Stimulated activated CD4-positive, alpha-beta T cell treated with anti-CD3 and anti-CD28 coated beads, Interleukin-12 subunit alpha, Interleukin-12 subunit beta, amount 100 ng/mL, for 24 hours (primary cell): ENCODE data around the gene VAPB.
"Not testable (repeated sequence)": the region's sequence is repeated elsewhere in the genome, so short reads cannot be mapped to it uniquely, and the experiment has no call there.

Source experiments
- DNase-seq, 2 experiments: peaks; one replicate each; pipeline ENCODE4 v3.0.0-alpha.2; 2020; ENCODE audit warnings: low read depth in 2 of 2

Gene VAPB

GRCh38 chr20:58407201-58407873, 18.3 kb downstream of the VAPB start:
- no peak for DNase-seq

DNA sequence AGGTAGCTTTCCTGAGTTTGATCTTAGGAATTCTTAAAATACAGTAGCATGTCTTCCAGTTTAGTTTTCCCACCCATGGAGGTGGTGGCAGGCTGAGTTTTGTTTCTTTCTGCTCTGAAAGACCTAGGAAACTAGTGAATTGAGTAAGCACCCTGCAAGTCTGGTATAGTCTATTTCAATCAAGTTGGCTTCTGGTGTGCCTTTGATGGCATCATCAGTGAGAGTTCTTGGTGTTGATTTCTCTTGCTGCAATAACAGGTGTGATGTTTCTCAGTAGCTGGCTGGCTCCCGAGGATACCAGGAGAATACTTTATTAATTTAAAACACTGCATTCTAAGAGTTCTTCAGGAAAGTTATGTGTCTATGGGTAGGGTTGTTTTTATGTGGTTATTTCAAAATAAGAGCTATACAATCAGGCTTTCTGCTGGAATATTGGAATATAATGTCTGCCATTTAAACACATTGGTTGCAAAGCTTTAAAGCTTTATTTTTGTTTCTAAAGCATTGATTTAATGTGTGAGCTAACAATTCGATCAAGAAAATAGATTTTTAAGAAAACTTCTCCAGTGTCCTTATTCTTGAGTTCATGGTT, 19.0 kb downstream of the VAPB start:
- DNase-seq, result no peak

DNA sequence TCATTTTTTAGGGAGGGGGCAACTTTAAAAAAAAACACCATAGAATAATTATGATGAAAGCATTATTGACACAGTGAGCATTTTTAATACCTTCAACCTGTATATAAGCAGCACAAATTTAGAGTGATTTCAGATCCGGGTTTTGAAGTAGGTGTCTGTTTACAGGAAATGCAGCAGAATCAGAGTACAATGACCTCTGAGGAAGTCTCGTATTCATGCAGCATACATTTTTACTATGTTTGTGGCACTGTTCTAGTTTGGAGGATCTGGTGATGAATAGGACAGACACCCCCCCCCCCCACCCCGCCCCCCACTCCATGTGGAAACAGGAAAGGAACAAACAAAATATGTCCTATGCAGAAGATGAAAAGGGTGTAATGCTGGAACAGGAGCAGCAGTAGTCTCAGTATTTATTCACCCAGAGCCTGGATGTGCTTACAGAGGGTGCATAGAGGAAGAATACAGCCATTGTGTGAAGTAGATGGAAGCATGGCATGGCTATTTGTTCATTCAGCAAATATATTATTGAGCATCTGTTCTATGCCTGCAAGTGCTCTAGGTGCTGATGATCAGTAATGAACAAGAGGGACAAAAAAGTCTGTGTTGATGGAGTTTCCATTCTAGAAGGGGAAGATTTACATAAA, 19.7 kb downstream of the VAPB start:
- no peak for DNase-seq

GRCh38 chr20:58414216-58414615, 25.2 kb downstream of the VAPB start:
- DNase-seq, result not testable (repeated sequence)

DNA sequence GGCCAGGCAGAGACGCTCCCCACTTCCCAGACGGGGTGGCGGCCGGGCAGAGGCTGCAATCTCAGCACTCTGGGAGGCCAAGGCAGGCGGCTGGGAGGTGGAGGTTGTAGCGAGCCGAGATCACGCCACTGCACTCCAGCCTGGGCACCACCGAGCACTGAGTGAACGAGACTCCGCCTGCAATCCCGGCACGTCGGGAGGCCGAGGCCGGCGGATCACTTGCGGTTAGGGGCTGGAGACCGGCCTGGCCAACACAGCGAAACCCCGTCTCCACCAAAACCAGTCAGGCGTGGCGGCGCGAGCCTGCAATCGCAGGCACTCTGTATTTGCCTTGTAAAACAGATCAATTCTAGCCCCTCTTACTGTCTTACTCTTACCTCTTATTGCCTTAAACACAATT, 25.8 kb downstream of the VAPB start:
- DNase-seq, result not testable (repeated sequence)

DNA sequence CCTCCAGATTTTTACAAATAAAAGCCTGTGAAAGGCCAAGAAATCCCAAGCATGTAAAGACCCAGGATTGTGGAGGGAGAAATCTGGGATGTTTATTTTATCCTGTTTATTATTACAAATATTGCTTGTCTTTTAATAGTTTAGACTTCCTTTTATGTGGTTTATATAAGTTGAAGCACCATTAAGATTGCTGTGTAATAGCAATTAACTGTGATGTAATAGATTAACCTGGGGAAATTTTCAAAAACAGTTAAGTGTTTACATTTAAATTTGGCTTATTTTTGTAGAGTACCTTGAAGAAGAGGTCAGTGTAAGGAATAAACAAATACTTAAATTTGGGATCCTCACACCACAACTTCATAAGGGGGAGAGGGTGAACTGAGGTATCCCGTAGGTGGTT, 27.0 kb downstream of the VAPB start:
- no peak for DNase-seq

DNA sequence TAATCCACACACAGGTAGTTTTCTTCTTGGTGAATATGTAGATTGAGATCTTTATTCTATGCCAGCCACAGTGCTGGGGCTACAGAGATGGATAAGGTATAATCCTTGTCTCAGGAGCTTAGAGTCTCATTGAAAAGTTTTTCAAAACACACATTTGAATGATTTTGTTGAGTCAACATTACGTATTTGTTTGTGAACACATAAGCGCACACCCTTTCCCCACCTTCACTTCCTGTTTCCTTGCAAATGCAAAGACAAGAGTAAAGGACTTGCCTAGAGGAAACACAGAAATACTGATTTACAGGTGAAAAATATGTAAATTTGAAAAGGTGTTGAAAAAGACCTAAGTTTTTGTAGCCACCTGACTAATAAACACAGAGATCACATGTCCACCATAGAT, 27.8 kb downstream of the VAPB start:
- no peak for DNase-seq

DNA sequence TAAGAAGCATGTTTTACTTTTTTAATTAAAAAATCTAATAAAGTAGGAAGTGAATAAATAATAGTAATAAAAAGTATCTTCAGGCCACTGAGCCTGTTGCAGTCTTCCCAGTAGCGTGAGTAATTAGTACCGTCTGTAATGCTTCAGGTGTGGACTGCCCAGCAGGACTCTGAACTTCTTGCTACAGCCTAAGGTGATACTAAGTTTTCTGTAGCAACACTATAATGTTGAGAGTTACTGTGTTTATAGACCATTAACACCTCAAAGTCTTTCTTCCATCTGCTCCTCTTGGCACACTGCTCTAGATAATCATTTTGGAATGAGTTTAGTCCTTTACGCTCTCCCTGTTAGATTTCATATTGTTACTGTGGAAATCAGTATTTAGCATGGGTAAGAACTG, 28.4 kb downstream of the VAPB start:
- DNase-seq, result no peak

GRCh38 chr20:58418949-58419748, 30.1 kb downstream of the VAPB start:
- DNase-seq, result no peak

DNA sequence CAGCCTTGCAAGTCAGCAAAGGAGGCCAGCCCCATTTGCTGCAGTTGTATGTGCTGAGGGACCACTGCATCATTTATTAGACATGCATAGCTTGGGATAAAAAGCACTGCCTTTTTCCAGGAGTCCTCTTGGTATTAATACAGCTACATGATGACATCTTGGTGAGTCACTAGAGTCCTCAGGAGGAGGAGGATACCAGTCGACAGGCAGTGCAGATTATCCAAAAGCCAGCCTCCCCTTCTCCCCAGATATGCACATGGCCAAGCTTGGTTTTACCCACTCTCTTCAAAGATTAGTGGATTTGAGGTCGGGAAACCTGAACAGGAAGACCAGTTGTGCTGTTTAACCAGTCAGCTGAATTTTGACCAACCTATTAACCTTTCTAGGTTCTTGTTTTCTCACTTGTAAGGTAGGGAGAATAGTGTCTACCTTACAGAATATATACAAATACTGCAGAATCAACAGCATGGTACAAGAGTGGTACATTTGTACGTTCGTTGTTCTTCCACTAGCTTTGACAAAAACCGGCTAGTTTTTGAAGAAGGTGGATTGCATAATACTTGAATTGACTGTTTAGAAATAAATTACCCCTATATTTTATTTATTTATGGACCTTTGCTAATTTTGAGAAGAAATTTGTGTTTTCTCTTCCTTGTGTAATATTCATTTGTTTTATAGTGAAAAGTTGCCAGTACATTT, 31.9 kb downstream of the VAPB start:
- no peak for DNase-seq

GRCh38 chr20:58421497-58421850, 32.4 kb downstream of the VAPB start:
- DNase-seq, result no peak

DNA sequence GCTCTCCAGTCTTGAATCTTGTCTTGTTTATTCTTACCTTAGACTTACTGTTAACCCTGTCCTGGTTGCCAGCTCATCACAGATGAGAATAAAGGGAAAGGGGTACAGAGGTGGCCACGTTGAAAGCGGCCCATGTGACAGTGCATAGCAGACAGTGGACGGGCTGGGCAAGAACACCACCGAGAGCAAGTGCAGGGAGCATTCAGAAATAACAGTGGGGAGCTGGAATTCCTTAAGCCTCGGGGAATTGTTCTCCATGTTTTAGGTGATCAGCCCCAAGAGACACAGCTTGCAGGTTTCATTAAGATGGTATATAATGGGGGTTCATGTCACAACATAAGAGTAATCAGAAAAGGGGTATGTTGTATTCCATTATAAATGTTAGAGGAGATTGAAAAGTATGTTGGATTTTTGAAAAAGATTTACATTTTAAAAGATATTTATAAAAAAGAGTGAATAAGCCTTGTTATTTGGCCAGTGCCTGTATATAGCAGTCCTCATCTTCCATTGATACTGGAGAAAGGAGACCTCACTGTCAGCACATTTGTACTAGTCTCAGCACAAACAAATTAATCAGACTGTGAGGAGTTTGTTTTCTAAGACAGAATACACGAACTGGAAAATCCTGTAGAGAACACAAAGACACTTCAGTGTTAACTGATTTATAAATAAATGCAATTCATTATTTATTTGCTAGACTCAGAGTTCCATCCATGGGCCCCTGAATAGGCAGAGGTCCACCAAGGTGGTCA, 35.4 kb downstream of the VAPB start:
- DNase-seq, result no peak

DNA sequence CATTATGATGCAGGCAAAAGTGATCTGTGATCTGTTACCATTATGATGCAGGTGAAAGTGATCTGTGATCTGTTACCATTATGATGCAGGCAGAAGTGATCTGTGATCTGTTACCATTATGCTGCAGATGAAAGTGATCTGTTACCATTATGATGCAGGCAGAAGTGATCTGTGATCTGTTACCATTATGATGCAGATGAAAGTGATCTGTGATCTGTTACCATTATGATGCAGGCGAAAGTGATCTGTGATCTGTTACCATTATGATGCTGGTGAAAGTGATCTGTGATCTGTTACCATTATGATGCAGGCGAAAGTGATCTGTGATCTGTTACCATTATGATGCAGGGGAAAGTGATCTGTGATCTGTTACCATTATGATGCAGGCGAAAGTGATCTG, 38.5 kb downstream of the VAPB start:
- DNase-seq, result not testable (repeated sequence)

DNA sequence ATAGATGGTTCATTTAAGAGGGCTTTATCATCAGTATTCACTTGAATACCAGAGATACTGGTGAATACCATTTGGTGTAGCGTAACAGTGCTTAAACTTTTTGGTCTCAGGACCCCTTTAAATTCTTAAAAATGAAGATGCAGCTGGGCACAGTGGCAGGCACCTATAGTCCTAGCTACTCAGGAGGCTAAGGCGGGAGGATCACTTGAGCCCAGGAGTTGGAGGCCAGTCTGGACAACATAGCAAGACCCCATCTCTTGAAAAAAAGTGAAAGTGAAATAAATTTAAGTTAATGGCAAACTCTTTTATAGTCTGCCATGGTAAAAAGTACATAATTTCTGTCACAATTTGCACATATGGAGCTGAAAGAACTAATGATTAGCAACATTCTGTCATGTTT, 39.3 kb downstream of the VAPB start:
- no peak for DNase-seq

DNA sequence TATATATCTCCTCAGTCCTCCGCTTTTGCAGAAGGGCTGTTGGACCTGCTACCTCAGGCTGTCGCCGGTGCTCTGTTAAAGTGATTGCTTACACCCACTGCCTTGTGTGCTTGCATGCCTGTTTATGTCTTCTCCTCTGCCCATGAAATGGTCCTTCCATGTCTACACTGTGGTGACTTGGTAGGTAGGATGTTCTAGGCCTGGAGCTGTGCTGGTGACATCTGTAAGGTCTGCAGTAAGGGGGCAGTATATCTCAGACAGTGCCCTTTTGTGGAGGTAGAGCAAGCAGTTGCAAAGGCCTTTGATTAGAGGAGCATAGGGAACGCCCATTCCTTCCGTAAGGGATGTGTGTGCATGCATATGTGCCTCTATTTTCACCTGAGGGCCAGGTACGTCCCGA, 40.3 kb downstream of the VAPB start:
- no peak for DNase-seq

GRCh38 chr20:58431134-58431533, 42.1 kb downstream of the VAPB start:
- no peak for DNase-seq

DNA sequence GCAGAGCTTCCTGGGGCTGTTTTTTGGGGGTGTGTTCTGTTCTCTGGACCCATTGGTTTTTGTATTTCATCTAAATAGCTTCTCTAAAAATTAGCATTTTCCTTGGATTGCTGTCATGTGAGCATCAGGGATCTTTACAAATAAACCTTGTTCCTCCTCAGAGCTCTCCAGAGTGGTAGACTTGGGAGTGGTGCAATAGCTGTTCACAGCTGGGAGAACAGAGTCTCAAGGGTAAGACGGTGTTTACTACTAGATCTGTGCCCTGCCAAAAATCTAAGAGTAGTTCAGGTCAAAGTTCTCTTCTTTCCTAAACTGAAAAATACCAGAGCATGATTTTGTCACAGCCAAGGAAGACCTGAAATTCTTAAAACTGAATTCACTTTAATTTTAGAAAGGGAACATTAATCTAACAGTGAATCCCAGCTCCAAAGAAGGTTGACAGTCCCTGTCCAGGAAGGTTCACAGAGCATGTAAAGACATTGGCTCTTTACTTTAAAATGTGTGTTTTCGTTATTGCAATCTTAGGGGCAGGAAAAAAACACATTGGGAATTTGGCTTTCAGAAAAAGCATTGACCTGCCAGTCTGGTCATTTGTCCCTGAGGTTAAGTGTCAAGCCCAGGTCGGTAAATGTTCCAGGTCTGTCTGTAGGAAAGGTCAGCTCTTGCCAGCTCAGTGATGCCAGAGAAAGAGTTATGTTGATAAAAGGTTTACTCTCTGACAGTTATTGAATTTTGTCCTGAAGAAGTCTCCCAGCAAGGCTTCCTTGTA, 43.3 kb downstream of the VAPB start:
- DNase-seq, result no peak

DNA sequence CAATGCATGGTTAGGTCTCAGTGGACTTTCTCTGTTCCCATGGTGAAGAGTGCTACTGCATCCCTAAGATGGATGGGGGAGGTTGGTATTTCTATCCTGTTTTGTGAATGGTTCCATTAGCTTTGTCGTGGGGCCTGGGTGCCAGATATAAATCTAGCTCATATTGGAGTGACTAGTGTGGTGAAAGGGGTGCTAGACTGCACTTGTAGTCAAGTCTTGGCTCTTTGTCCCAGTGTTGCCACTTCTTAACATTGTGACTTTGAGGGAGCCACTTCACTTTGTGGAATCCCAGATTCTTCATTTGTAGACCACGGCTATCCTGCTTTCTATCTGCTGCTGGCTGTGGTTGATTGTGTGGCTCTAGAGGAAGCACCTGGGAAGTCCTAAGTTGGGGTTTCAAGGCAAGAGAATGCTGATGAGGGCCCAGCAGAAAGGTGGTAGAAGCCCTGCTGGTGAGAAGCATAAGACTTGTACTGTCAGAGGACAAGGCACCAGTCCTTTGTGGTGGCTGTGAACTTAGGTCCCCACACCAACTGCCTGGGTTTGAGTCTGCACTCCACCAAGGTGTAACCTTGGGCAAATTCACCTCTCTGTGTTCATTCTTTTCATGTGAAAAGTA, 44.1 kb downstream of the VAPB start:
- no peak for DNase-seq

DNA sequence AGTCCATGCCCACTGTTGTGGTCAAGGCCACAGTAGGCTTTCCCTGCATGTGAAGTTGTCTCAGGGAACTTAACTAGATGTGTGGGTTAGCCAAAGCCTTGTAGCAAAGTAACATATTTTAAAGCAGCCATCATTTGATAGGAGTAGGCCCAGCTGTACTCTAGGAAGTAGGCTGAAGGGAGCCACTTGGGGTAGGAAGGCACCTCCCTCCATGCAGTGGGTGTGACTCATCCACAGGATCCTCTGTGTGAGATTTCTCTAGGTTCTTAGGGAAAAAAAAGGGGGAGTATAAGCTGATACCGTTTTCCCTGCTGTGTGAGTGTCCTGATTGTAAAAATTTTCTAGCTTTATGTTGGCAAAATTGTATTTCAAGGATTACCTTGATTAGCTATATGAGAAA, 44.7 kb downstream of the VAPB start:
- no peak for DNase-seq

DNA sequence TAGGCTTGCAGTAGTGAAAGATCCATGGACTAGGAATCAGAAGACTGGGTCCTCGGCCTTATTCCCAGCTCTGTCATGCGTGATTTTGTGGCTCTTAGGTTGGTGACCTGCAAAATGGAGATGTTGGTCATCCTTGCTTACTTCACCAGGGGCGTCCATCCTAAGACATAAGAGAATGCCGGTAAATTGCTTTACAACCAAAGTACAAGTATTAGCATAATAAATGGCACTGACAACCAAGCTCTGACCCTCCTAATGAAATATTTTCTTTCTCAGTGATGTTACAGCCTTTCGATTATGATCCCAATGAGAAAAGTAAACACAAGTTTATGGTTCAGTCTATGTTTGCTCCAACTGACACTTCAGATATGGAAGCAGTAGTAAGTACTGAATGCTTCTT, 45.3 kb downstream of the VAPB start:
- no peak for DNase-seq
